HCT116 (cell line): ENCODE data around the gene REPS1.

ENCODE experiments used
- POLR2A ChIP-seq: IDR thresholded peaks from 2 replicates; pipeline ENCODE4 v1.7.0; 2011; ENCODE audit warnings: borderline replicate concordance; ENCODE audit not compliant: insufficient read depth, insufficient read length; ENCODE audit errors: extremely low read depth
- TCF7L2 ChIP-seq: IDR thresholded peaks from 2 replicates; pipeline ENCODE4 v1.7.0; 2011; ENCODE audit warnings: borderline replicate concordance, inconsistent platforms; ENCODE audit not compliant: insufficient read depth, insufficient read length; ENCODE audit errors: extremely low read depth
- TF ChIP-seq, protein P1 (sequence below): IDR thresholded peaks from 2 replicates; pipeline ENCODE4 v1.6.1; 2012; ENCODE audit warnings: low read depth
- TF ChIP-seq, protein P2 (sequence below): IDR thresholded peaks from 2 replicates; pipeline ENCODE4 v1.6.1; 2012

DNA sequence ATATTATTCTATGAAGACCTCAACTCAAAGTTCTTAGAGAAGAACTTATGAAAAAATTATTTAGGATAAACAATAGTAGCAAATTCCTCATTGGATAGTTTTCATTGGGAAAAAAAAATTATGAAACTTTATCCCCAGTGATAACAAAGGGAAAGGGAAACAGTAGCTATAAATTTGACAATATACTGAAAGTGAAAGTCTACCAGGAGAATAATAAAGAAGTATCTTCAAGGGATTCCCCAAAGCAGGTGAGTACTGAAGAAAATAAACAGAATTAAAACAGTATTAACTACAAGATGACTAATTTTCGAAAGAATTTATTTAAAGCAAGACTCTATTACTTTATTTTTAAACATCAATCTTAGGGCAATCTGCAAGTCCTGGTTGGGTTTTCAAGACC, 56.4 kb downstream of the REPS1 start:
- TF ChIP-seq POLR2A, result no peak
- TF ChIP-seq, protein P1, sequence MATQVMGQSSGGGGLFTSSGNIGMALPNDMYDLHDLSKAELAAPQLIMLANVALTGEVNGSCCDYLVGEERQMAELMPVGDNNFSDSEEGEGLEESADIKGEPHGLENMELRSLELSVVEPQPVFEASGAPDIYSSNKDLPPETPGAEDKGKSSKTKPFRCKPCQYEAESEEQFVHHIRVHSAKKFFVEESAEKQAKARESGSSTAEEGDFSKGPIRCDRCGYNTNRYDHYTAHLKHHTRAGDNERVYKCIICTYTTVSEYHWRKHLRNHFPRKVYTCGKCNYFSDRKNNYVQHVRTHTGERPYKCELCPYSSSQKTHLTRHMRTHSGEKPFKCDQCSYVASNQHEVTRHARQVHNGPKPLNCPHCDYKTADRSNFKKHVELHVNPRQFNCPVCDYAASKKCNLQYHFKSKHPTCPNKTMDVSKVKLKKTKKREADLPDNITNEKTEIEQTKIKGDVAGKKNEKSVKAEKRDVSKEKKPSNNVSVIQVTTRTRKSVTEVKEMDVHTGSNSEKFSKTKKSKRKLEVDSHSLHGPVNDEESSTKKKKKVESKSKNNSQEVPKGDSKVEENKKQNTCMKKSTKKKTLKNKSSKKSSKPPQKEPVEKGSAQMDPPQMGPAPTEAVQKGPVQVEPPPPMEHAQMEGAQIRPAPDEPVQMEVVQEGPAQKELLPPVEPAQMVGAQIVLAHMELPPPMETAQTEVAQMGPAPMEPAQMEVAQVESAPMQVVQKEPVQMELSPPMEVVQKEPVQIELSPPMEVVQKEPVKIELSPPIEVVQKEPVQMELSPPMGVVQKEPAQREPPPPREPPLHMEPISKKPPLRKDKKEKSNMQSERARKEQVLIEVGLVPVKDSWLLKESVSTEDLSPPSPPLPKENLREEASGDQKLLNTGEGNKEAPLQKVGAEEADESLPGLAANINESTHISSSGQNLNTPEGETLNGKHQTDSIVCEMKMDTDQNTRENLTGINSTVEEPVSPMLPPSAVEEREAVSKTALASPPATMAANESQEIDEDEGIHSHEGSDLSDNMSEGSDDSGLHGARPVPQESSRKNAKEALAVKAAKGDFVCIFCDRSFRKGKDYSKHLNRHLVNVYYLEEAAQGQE, result no peak
- TF ChIP-seq, protein P2, sequence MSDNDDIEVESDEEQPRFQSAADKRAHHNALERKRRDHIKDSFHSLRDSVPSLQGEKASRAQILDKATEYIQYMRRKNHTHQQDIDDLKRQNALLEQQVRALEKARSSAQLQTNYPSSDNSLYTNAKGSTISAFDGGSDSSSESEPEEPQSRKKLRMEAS, result no peak
- TF ChIP-seq TCF7L2, result no peak
